K562 (cell line): ENCODE data around the gene PNMT. TPM values are rescaled to one million over a fixed set of nuclear protein-coding genes. Genes with fewer than 3 reads are reported as not detected.

Experiments used
- CBFB ChIP-seq: sonication (generic); formaldehyde crosslinking; IDR thresholded peaks from 2 replicates; pipeline ENCODE4 v1.4.0; 2020; ENCODE audit warnings: mild to moderate bottlenecking, missing genetic modification reagents
- DLX4 ChIP-seq: fragments of 250-450 bp; sonication (Bioruptor Pico); IDR thresholded peaks from 2 replicates; pipeline ENCODE4 v1.6.1; 2021; ENCODE audit warnings: mild to moderate bottlenecking
- HDAC2 ChIP-seq: fragments of 450-650 bp; IDR thresholded peaks from 2 replicates; pipeline ENCODE4 v1.6.1; 2016; ENCODE audit warnings: mild to moderate bottlenecking
- HNRNPUL1 ChIP-seq: fragments of 200-400 bp; formaldehyde crosslinking; IDR thresholded peaks from 2 replicates; pipeline ENCODE4 v1.6.1; 2017; ENCODE audit warnings: low read length
- MCM3 ChIP-seq: fragments of 450-650 bp; IDR thresholded peaks from 2 replicates; pipeline ENCODE4 v1.6.1; 2016
- MNT ChIP-seq, 2 experiments: fragments of 450-650 bp; conservative IDR thresholded peaks; 2 replicates each; pipeline ENCODE4 v1.6.1; 2017; ENCODE audit warnings: mild to moderate bottlenecking in 2 of 2, moderate library complexity in 2 of 2
- MXD1 ChIP-seq: fragments of 250-450 bp; sonication (Bioruptor Pico); IDR thresholded peaks from 2 replicates; pipeline ENCODE4 v1.8.0; 2021; ENCODE audit warnings: borderline replicate concordance, mild to moderate bottlenecking, moderate library complexity; ENCODE audit not compliant: poor library complexity, severe bottlenecking
- MYC ChIP-seq, 2 experiments: fragments of 250-450 bp in 1 of 2; sonication (Bioruptor Pico) in 1 of 2; IDR thresholded peaks; 2 replicates each; pipeline versions ENCODE4 v1.5.1 to v1.6.1; 2012 to 2021; ENCODE audit warnings: low read depth in 2 of 2, borderline replicate concordance in 1 of 2, improper control_type of control experiment in 1 of 2, low read length in 1 of 2, mild to moderate bottlenecking in 1 of 2, moderate library complexity in 1 of 2
- NCOA4 ChIP-seq: fragments of 450-650 bp; IDR thresholded peaks from 2 replicates; pipeline ENCODE4 v1.6.1; 2018; ENCODE audit warnings: mild to moderate bottlenecking; ENCODE audit not compliant: partially characterized antibody
- PTBP1 ChIP-seq: fragments of 200-400 bp; formaldehyde crosslinking; IDR thresholded peaks from 2 replicates; pipeline ENCODE4 v1.6.1; 2017; ENCODE audit warnings: low read depth, low read length
- RBM22 ChIP-seq: fragments of 200-400 bp; formaldehyde crosslinking; IDR thresholded peaks from 2 replicates; pipeline ENCODE4 v1.6.1; 2018; ENCODE audit warnings: low read length, low read depth; ENCODE audit not compliant: poor library complexity, severe bottlenecking
- SIN3B ChIP-seq: fragments of 450-650 bp; IDR thresholded peaks from 2 replicates; pipeline ENCODE4 v1.6.1; 2017; ENCODE audit warnings: low read depth, mild to moderate bottlenecking, moderate library complexity
- SMARCE1 ChIP-seq: fragments of 450-650 bp; IDR thresholded peaks from 2 replicates; pipeline ENCODE4 v1.7.1; 2016; ENCODE audit warnings: mild to moderate bottlenecking
- TAF15 ChIP-seq: fragments of 200-400 bp; formaldehyde crosslinking; IDR thresholded peaks from 2 replicates; pipeline ENCODE4 v1.6.1; 2017; ENCODE audit warnings: mild to moderate bottlenecking, low read depth, low read length, moderate library complexity
- TEAD2 ChIP-seq: fragments of 450-650 bp; IDR thresholded peaks from 2 replicates; pipeline ENCODE4 v1.6.1; 2016; ENCODE audit warnings: missing genetic modification characterization, control low read depth, missing compliant biosample characterization
- ZBTB1 ChIP-seq: sonication (generic); formaldehyde crosslinking; IDR thresholded peaks from 2 replicates; pipeline ENCODE4 v1.8.1; 2023; ENCODE audit warnings: missing genetic modification reagents, low read depth, mild to moderate bottlenecking, borderline replicate concordance
- ZBTB26 ChIP-seq: fragments of 450-650 bp; formaldehyde crosslinking; IDR thresholded peaks from 2 replicates; pipeline ENCODE4 v1.4.0; 2022; ENCODE audit warnings: missing genetic modification characterization
- ZNF263 ChIP-seq: sonication (generic); formaldehyde crosslinking; IDR thresholded peaks from 2 replicates; pipeline ENCODE4 v1.8.0; 2022; ENCODE audit warnings: mild to moderate bottlenecking, missing genetic modification reagents, borderline replicate concordance
- ZNF282 ChIP-seq: sonication (generic); formaldehyde crosslinking; IDR thresholded peaks from 2 replicates; pipeline ENCODE4 v1.8.1; 2023; ENCODE audit warnings: missing genetic modification reagents
- ZNF511 ChIP-seq: sonication (generic); formaldehyde crosslinking; IDR thresholded peaks from 2 replicates; pipeline ENCODE4 v1.8.0; 2022; ENCODE audit warnings: mild to moderate bottlenecking, missing genetic modification reagents
- ZNF707 ChIP-seq: fragments of 250-450 bp; sonication (Bioruptor Pico); conservative IDR thresholded peaks from 2 replicates; pipeline ENCODE4 v1.8.0; 2022; ENCODE audit warnings: inconsistent platforms, mild to moderate bottlenecking, moderate library complexity
- polyA plus RNA-seq, 8 experiments: library from polyadenylated mRNA; depleted of rRNA in 4 of 8; stranded (reverse) in 5 of 8; unstranded in 3 of 8; fragments of >200 nt; fragmentation: Nextera tagmentation in 2 of 8; fragmentation: Illumina TruSeq in 1 of 8; extraction: Ambion mirVana in 2 of 8; extraction: Trizol in 1 of 8; gene quantifications; 2 replicates each; pipeline versions ENCODE4 v1.2.1 to v1.2.3, GENCODE V29; 2011 to 2014; ENCODE audit warnings: inconsistent platforms in 1 of 8, missing spikeins in 1 of 8
- total RNA-seq, 7 experiments: library from RNA; depleted of rRNA in 6 of 7; stranded (reverse); fragments of >200 nt in 6 of 7; fragmentation: Illumina TruSeq in 2 of 7; extraction: Trizol in 2 of 7; gene quantifications; 2 replicates each; pipeline versions ENCODE4 v1.2.1 to v1.2.3, GENCODE V29; 2011 to 2021; ENCODE audit warnings: low replicate concordance in 1 of 7

The PNMT gene
- total and polyA plus RNA-seq, 9 of the 15 experiments (the other 6 are each of a cell fraction or from before 2014, with no cell fraction given) = 0.55 to 18.1 (median 5.8) TPM

- TF ChIP-seq HDAC2 (peak; percentile 66; the same call in 1 of the 2 replicates), MCM3 (no peak), ZNF511 (0 out of 2 replicates have a peak, but pooled peaks have one; percentile 52), ZBTB1 (CRISPR knock-in tag) (no peak), DLX4 (CRISPR knock-in tag) (no peak), CBFB (CRISPR knock-in tag) (peak; percentile 58; the same call in 1 of the 2 replicates), HNRNPUL1 (no peak), ZNF263 (CRISPR knock-in tag) (no peak), MYC (IDR thresholded peaks at IDR 0.05; ENCODE audit: low read depth, low read length) (peak; percentile 92), MYC (CRISPR knock-in tag; IDR thresholded peaks at IDR 0.05; ENCODE audit: borderline replicate concordance, low read depth) (no peak), RBM22 (no peak), PTBP1 (peak; percentile 59; the same call in 1 of the 2 replicates), NCOA4 (no peak), SIN3B (peak; percentile 44; the same call in 1 of the 2 replicates), ZNF707 (CRISPR knock-in tag) (no peak), ZNF282 (CRISPR knock-in tag) (no peak; the same call in 1 of the 2 replicates), MXD1 (CRISPR knock-in tag) (peak; percentile 51), SMARCE1 (peak; percentile 52; the same call in 1 of the 2 replicates), TAF15 (no peak), MNT (conservative IDR thresholded peaks at IDR 0.05) (peak in 1 of 2 experiments; percentile 84; a peak in 2 of 4 replicates), TEAD2 (tag) (no peak), ZBTB26 (CRISPR knock-in tag) (peak; percentile 76)
Observed at GRCh38 chr17:39667945-39668924, at the start of gene PNMT (continued).
